Right ventricle myocardium superior (tissue), 1 donor: ENCODE results near the gene SNX27. TPM values are rescaled to one million over a fixed set of nuclear protein-coding genes. Genes with fewer than 3 reads are reported as not detected.

Experiments
- ATAC-seq: fragments of 200-7000 bp; cut with Tn5 transposase; one replicate; pipeline ENCODE4 v1.9.1; 2020; ENCODE audit warnings: mild to moderate bottlenecking; ENCODE audit not compliant: poor library complexity
- DNase-seq: peaks from one replicate; pipeline ENCODE4 v3.0.0-alpha.2; 2020
- intact Hi-C: fragments of 100-400 bp; cut with DNase I; formaldehyde crosslinking; loops from one replicate; pipeline ENCODE4 v1.11.2; 2022
- long read RNA-seq: library from polyadenylated mRNA; unstranded; transcript quantifications from one replicate; pipeline ENCODE4 v2.0.0, GENCODE V29; 2021
- total RNA-seq: library from RNA; stranded (reverse); fragmentation: NEBNext Ultra II Directional; extraction: Animal tissue kit (Norgen Biotek cat#: 25700); gene quantifications from one replicate; pipeline ENCODE4 v1.2.1, GENCODE V29; 2021
- donor health status: DM: no; HTN: yes; CAD: no; lungs with severe emphysema.

Gene SNX27
- total RNA-seq: 30.4 TPM
- long read RNA-seq, full-length matches to known transcripts: 2 of 16 reads
- long read RNA-seq, partial matches to known transcripts: 0 of 16 reads
- long read RNA-seq, other reads (novel, unspliced or antisense): 14 of 16 reads

- peak; percentile 97 for ATAC-seq
- DNase-seq: peak; percentile 94
- intact Hi-C loops: no loop called here
These were observed at the start of gene SNX27 for GRCh38 chr1:151611832-151612500. Gene SNX27, plus strand, starts transcription at chr1:151612050. Its CDS starts 152 bp downstream, at chr1:151612202.

GRCh38 chr1:151562661-151563060, 49.2 kb upstream of the SNX27 start:
- intact Hi-C loops: no loop called here
- ATAC-seq (no peak), DNase-seq (no peak)

- ATAC-seq: no peak
- no peak for DNase-seq
- intact Hi-C loops: no loop called here
These were observed 48.5 kb upstream of the SNX27 start for GRCh38 chr1:151563376-151563775.

GRCh38 chr1:151565502-151566189, 46.2 kb upstream of the SNX27 start:
- ATAC-seq (no peak), DNase-seq (no peak)
- intact Hi-C loops: no loop called here

DNA sequence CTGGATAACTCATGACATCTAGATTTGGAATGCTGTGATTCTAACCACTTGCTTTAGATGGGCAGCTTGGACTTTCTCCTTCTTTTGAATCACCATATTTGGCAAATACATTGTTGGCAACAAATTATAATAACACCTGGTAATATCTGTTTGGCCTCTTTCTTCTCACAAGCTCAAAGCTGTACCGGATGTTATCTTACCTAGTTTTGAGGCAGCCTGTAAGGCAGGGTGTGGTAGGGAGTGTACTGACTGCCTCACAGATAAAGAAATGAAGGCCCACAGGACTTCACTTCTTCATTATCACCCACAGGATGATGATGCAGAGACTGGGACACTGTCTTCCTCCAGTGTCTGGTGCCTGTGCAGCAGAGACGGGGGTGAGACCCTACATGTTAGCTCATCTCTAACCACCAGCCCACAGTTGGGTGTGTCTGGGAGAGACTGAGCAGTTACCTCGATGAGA, 43.2 kb upstream of the SNX27 start:
- no peak for DNase-seq
- intact Hi-C loops: no loop called here
- ATAC-seq: no peak

- intact Hi-C loops: no loop called here
- no peak for ATAC-seq
These were observed 41.0 kb upstream of the SNX27 start for GRCh38 chr1:151570819-151571218.

DNA sequence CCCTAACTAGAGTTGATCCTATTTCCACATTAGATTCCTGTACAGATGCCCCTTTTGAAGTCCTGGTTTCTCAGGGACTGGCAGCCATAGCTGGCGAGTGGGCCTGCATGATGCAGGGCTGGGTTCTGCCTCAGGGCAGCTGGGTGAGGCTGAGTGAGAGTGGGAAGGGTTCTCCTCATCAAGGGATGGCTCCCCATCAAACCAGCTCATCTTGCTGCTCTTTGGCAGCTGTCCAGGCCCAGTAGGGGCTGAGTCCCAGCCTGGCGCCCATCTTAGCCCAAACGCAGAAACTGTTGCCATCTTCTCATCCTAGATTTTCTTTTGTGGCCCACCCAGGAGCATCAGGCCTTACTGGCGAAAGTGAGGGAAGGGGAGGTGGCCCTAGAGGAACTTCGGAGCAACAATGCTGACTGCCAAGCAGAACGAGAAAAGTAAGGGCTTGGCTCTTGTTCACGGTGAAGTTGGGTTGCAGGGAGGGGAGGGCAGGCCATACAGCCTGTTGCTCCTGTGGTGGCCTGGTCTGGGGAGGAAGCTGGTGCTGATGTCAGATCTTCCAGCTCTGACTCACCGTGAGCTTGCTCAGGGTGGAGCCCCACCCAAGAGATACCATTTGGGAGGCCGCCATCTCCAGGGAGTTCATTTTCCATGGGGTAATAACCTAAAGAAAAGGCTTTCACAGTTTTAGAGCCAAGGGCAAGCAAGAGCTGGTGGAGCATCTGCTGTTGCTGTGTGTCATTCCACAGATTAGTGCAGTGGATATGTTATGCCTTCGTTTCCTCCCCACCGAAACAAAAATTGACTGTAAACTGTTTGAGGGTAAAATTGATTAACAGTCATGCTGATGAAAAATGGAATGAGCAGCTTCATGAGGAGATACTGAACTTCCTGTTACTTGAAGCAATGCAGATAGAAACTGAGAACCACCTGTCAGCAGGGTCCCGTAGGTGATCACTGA, 37.0 kb upstream of the SNX27 start:
- no peak for DNase-seq
- intact Hi-C loops: no loop called here
- ATAC-seq: no peak

More at GRCh38 chr1:151570819-151571218, 41.0 kb upstream of the SNX27 start:
- DNase-seq: no peak

DNA sequence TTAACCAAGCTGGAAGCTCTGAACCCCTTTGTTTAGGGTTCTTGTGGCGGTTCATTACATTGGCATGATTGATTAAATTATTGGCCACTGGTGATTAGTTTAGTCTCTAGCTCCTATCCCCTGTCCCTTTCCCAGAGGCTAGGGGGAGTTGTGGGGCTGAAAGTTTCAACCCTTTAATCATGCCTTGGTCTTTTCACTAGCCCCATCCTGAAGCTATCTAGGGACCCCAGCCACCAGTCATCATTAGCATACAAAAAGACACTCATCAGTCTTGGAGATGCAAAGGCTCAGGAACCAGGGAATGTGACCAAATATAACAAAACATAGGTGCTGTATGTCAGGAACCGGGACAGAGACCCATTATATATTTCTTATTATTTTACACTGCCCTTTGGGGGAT, 34.7 kb upstream of the SNX27 start:
- intact Hi-C loops: no loop called here
- DNase-seq (no peak), ATAC-seq (no peak)

GRCh38 chr1:151578941-151579340, 32.9 kb upstream of the SNX27 start:
- DNase-seq: no peak
- ATAC-seq: no peak
- intact Hi-C loops: no loop called here

DNA sequence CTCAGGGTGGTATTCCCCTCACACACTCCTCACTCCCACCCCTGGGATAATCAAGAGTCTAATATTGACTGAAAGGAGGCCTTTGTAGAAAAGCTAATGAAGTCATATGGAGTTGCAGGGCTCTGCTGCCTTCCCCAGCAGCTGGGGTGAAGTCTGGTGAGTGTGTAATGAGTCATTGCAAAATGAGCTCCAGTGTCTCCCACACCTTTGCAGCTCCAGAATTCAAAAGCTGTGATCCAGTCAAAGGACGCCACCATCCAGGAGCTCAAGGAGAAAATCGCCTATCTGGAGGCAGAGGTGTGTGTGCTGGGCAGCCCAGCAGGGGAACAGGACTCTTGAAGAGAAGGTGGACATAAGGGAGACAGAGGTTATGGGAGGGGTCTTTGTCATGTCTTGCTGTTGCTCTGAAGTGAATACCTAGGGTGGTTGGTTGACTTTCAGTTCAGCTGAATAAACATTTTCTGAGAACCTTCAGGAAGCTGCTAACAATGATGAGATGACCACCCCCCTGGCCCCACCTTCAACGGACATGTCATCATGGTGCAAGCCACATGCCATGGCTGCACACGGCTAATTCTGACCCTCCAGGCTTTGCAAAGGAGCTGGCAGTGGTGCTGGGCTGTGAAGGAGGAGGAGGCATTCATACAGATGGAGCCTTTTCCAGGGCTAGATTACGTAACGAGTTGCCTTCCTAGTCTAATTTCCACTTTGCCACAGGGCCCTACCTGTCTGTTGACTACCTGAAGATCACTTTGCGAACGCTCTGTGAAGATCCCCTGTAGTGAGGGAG, 32.2 kb upstream of the SNX27 start:
- intact Hi-C loops: no loop called here
- ATAC-seq: no peak

DNA sequence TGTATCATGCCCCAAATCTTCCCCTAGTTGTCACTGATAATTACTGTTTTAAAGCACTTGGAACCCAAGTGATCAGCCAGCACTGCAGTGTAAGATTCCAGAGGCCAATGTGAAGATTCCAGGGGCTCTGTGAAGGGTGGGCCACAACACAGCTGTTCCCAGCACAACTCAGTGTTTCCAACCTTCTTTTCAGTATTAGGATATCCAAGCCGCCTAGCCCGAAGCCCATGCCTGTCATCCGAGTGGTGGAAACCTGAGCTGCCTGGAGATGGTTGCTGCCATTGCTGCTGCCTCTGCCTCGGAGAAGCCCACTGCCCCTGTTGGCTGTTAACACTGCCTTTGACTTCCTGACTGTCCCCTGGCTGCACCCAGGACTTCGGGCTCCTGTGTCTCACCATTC, 30.4 kb upstream of the SNX27 start:
- DNase-seq: no peak
- intact Hi-C loops: no loop called here
- ATAC-seq: no peak

More for the DNA sequence above, 32.2 kb upstream of the SNX27 start:
- DNase-seq: no peak

- DNase-seq (no peak), ATAC-seq (no peak)
- intact Hi-C loops: no loop called here
These were observed 29.9 kb upstream of the SNX27 start for GRCh38 chr1:151581921-151582320.

GRCh38 chr1:151583796-151584195, 28.1 kb upstream of the SNX27 start:
- intact Hi-C loops: no loop called here
- DNase-seq: no peak
- ATAC-seq: no peak

- intact Hi-C loops: no loop called here
- ATAC-seq: no peak
- no peak for DNase-seq
These were observed 27.6 kb upstream of the SNX27 start for GRCh38 chr1:151584278-151584677.

DNA sequence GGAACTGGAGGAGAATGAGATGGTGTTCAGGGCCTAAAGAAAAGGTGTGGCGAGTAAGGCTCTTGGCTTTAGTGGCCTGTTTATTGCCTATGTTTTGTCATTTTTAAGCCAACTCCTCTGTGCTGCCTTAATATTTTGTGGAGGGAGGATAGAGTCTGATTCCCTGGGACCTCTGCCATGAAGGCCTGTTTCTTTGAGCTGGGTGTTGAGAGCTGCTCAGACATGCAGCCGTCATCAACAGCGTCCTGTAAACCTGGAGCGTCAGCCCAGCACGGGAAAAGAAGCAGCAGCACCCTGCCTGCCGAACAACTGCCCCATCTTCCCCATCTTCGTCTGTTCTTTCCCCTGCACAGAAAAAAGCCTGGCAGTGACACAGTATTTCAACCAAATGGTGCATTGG, 27.1 kb upstream of the SNX27 start:
- no peak for DNase-seq
- no peak for ATAC-seq
- intact Hi-C loops: no loop called here

- intact Hi-C loops: no loop called here
- DNase-seq (no peak), ATAC-seq (no peak)
These were observed 26.2 kb upstream of the SNX27 start for GRCh38 chr1:151585622-151586021.

DNA sequence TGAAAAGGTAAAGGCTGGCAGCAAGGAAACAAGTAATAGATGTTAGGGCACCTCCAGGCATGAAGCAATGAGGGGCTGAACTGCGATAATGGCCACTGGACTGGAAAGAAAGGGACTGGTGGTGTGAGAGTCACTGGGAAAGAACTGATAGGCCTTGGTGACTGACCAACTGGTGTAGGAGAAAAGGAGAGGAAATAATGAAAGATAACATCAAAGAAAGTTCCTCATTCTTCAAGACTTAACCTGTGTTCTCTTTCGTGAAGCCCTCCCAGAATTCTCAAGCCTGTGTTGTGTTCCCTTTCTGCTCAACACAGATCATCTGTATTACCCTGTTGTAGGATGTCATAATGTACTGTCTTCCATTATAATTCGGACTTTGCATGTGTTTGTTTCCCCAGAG, 20.9 kb upstream of the SNX27 start:
- ATAC-seq (no peak), DNase-seq (no peak)
- intact Hi-C loops: loop anchor here (5.0 kb wide), 1 partner anchor 246 kb away; the partner anchor contains the start of gene C2CD4D

- DNase-seq (no peak), ATAC-seq (no peak)
- intact Hi-C loops: loop anchor here (2.0 to 5.0 kb wide), 2 partner anchors 141 to 244 kb away; partner anchors contain the start of gene C2CD4D
These were observed 18.1 kb upstream of the SNX27 start for GRCh38 chr1:151593730-151594129.
